ENCODE results near the gene B3GAT3.

- TF ChIP-seq ZNF384 (IDR thresholded peaks at IDR 0.05; ENCODE audit: borderline replicate concordance, low read depth, low read length): no peak
- no peak for TF ChIP-seq CHD2 (IDR thresholded peaks at IDR 0.05; ENCODE audit: borderline replicate concordance, low read depth, low read length)
- no peak for TF ChIP-seq SIN3A (IDR thresholded peaks at IDR 0.05; ENCODE audit: low read depth, low read length)
- TF ChIP-seq SREBF2 (IDR thresholded peaks at IDR 0.05; ENCODE audit: low read length): no peak
- TF ChIP-seq POLR2AphosphoS5 (IDR thresholded peaks at IDR 0.05; ENCODE audit: low read length): no peak
- TF ChIP-seq, protein P1, sequence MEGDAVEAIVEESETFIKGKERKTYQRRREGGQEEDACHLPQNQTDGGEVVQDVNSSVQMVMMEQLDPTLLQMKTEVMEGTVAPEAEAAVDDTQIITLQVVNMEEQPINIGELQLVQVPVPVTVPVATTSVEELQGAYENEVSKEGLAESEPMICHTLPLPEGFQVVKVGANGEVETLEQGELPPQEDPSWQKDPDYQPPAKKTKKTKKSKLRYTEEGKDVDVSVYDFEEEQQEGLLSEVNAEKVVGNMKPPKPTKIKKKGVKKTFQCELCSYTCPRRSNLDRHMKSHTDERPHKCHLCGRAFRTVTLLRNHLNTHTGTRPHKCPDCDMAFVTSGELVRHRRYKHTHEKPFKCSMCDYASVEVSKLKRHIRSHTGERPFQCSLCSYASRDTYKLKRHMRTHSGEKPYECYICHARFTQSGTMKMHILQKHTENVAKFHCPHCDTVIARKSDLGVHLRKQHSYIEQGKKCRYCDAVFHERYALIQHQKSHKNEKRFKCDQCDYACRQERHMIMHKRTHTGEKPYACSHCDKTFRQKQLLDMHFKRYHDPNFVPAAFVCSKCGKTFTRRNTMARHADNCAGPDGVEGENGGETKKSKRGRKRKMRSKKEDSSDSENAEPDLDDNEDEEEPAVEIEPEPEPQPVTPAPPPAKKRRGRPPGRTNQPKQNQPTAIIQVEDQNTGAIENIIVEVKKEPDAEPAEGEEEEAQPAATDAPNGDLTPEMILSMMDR (IDR thresholded peaks at IDR 0.05 in 2 of 3, conservative IDR thresholded peaks at IDR 0.05 in 1 of 3; ENCODE audit: control insufficient read depth in 2 of 3, extremely low read depth in 1 of 3, insufficient read depth in 1 of 3, low read depth in 3 of 3, low read length in 3 of 3): no peak
- no peak for TF ChIP-seq MEF2A (IDR thresholded peaks at IDR 0.05; ENCODE audit: insufficient read depth, low read depth, low read length)
- no peak for TF ChIP-seq EZH2 (IDR thresholded peaks at IDR 0.05; ENCODE audit: borderline replicate concordance, control insufficient read depth, low read depth, low read length)
- no peak for TF ChIP-seq CREB1 (IDR thresholded peaks at IDR 0.05; ENCODE audit: low read depth)
- TF ChIP-seq SMARCA5 (IDR thresholded peaks at IDR 0.05): no peak
- TF ChIP-seq TCF7 (IDR thresholded peaks at IDR 0.05; ENCODE audit: borderline replicate concordance): no peak
- no peak for TF ChIP-seq CEBPB (IDR thresholded peaks at IDR 0.05; ENCODE audit: borderline replicate concordance in 1 of 2, low read depth in 2 of 2, low read length in 2 of 2)
Observed at GRCh38 chr11:62567018-62567633, 54.7 kb downstream of the B3GAT3 start.
